HEK293T (cell line): ENCODE measurements around the gene CELSR2.

Source experiments
- CTCF ChIA-PET: fragments of 350-600 bp; formaldehyde crosslinking; extraction: SDS; loops from one replicate; lab custom pipeline; 2021; ENCODE audit warnings: antibody characterized with exemption, inconsistent platforms; lab: Yijun Ruan, JAX
- POLR2A ChIA-PET: fragments of 350-600 bp; formaldehyde crosslinking; extraction: SDS; loops from one replicate; lab custom pipeline; 2020; ENCODE audit warnings: antibody characterized with exemption, inconsistent platforms; lab: Yijun Ruan, JAX
- DNase-seq: peaks from one replicate; pipeline ENCODE4 v3.0.0; 2012; ENCODE audit warnings: mixed read lengths; ENCODE audit errors: extremely low spot score
- ARNT ChIP-seq: fragments of 450-650 bp; IDR thresholded peaks from 2 replicates; pipeline ENCODE4 v1.6.1; 2017; ENCODE audit warnings: mild to moderate bottlenecking
- BHLHE40 ChIP-seq: fragments of 450-650 bp; IDR thresholded peaks from 2 replicates; pipeline ENCODE4 v1.6.1; 2016; ENCODE audit warnings: mild to moderate bottlenecking, moderate library complexity, borderline replicate concordance
- CTBP1 ChIP-seq: fragments of 450-650 bp; IDR thresholded peaks from 2 replicates; pipeline ENCODE4 v1.6.1; 2016; ENCODE audit warnings: borderline replicate concordance
- ELF4 ChIP-seq: fragments of 450-650 bp; IDR thresholded peaks from 2 replicates; pipeline ENCODE4 v1.6.1; 2017; ENCODE audit warnings: antibody characterized with exemption
- FOXA1 ChIP-seq: fragments of 450-650 bp; IDR thresholded peaks from 2 replicates; pipeline ENCODE4 v1.6.1; 2016; ENCODE audit warnings: mild to moderate bottlenecking
- FOXK2 ChIP-seq: fragments of 450-650 bp; IDR thresholded peaks from 2 replicates; pipeline ENCODE4 v1.6.1; 2016; ENCODE audit warnings: mild to moderate bottlenecking
- FOXM1 ChIP-seq: fragments of 450-650 bp; IDR thresholded peaks from 2 replicates; pipeline ENCODE4 v1.6.1; 2017; ENCODE audit warnings: mild to moderate bottlenecking, borderline replicate concordance
- HDGF ChIP-seq: fragments of 450-650 bp; IDR thresholded peaks from 2 replicates; pipeline ENCODE4 v1.6.1; 2017; ENCODE audit warnings: antibody characterized with exemption, borderline replicate concordance
- L3MBTL2 ChIP-seq: fragments of 450-650 bp; conservative IDR thresholded peaks from 2 replicates; pipeline ENCODE4 v1.6.1; 2016; ENCODE audit warnings: mild to moderate bottlenecking
- LEF1 ChIP-seq: fragments of 450-650 bp; IDR thresholded peaks from 2 replicates; pipeline ENCODE4 v1.6.1; 2017; ENCODE audit warnings: mild to moderate bottlenecking, borderline replicate concordance
- NFRKB ChIP-seq: fragments of 450-650 bp; IDR thresholded peaks from 2 replicates; pipeline ENCODE4 v1.6.1; 2016; ENCODE audit warnings: mild to moderate bottlenecking, moderate library complexity
- SP1 ChIP-seq: fragments of 450-650 bp; IDR thresholded peaks from 2 replicates; pipeline ENCODE4 v1.6.1; 2017
- SUZ12 ChIP-seq: fragments of 450-650 bp; IDR thresholded peaks from 2 replicates; pipeline ENCODE4 v1.6.1; 2016; ENCODE audit warnings: mild to moderate bottlenecking
- TARDBP ChIP-seq: fragments of 450-650 bp; IDR thresholded peaks from 2 replicates; pipeline ENCODE4 v1.6.1; 2016
- ZNF384 ChIP-seq: fragments of 450-650 bp; IDR thresholded peaks from 2 replicates; pipeline ENCODE4 v1.6.1; 2016
- TF ChIP-seq, protein P1 (sequence below): fragments of 450-650 bp; IDR thresholded peaks from 2 replicates; pipeline ENCODE4 v1.6.1; 2016

The CELSR2 gene

GRCh38 chr1:109252167-109252892, 3.0 kb downstream of the CELSR2 start:
- DNase-seq = no peak
- TF ChIP-seq SUZ12 (no peak), NFRKB (no peak), ZNF384 (no peak), FOXM1 (no peak), ELF4 (no peak)
- TF ChIP-seq, protein P1, sequence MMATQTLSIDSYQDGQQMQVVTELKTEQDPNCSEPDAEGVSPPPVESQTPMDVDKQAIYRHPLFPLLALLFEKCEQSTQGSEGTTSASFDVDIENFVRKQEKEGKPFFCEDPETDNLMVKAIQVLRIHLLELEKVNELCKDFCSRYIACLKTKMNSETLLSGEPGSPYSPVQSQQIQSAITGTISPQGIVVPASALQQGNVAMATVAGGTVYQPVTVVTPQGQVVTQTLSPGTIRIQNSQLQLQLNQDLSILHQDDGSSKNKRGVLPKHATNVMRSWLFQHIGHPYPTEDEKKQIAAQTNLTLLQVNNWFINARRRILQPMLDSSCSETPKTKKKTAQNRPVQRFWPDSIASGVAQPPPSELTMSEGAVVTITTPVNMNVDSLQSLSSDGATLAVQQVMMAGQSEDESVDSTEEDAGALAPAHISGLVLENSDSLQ = no peak
- ChIA-PET CTCF (no interaction called here), POLR2A (interaction anchor here (1.6 to 3.0 kb wide), 3 partner anchors 31 to 231 kb away, joined by 4 to 13 read pairs (median 4); partner anchors contain the start of genes ATXN7L2 and PSRC1)

DNA sequence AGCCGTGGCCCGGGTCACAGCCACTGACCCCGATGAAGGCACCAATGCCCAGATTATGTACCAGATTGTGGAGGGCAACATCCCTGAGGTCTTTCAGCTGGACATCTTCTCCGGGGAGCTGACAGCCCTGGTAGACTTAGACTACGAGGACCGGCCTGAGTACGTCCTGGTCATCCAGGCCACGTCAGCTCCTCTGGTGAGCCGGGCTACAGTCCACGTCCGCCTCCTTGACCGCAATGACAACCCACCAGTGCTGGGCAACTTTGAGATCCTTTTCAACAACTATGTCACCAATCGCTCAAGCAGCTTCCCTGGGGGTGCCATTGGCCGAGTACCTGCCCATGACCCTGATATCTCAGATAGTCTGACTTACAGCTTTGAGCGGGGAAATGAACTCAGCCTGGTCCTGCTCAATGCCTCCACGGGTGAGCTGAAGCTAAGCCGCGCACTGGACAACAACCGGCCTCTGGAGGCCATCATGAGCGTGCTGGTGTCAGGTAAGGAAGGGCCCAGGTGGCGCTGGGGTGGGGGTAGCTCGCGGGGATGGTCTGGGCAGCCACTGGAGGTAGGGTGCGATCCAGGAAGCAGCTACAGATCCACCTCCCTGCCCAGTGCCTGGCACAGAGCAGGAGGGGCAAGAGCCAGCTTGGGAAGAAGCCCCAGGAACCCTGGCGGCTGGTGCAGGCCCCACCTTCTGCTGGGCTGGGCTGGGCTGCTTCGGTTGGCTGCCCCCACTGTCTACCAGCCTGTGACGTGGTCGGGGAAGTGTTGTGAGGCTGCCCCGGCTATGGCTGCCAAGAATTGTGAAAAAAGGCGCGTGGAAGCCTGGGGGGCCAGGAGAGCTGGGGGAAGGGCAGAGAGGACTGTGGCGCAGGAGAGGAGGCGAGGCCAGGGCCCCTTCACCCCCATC, 3.8 kb downstream of the CELSR2 start:
- no peak for DNase-seq
- POLR2A ChIA-PET = interaction anchor here (0.9 to 3.0 kb wide), 7 partner anchors 12 to 230 kb away, joined by 4 to 13 read pairs (median 5); partner anchors contain the start of genes ATXN7L2, PSRC1 and SORT1
- no peak for TF ChIP-seq BHLHE40
- TF ChIP-seq FOXK2 = no peak
- TF ChIP-seq HDGF = no peak
- TF ChIP-seq SP1 = no peak
- no peak for TF ChIP-seq ARNT
- TF ChIP-seq CTBP1 = no peak
- no peak for TF ChIP-seq NFRKB
- TF ChIP-seq L3MBTL2 = no peak
- TF ChIP-seq SUZ12 = no peak
- TF ChIP-seq LEF1 = no peak
- no peak for TF ChIP-seq FOXA1
- TF ChIP-seq ZNF384 = no peak
- no peak for TF ChIP-seq ELF4
- TF ChIP-seq, protein P1 = no peak
- TF ChIP-seq TARDBP = no peak
- CTCF ChIA-PET = interaction anchor here (1.1 to 2.1 kb wide), 6 partner anchors 11 to 280 kb away, joined by 4 to 10 read pairs (median 6); partner anchors contain the start of genes PSRC1 and SORT1

DNA sequence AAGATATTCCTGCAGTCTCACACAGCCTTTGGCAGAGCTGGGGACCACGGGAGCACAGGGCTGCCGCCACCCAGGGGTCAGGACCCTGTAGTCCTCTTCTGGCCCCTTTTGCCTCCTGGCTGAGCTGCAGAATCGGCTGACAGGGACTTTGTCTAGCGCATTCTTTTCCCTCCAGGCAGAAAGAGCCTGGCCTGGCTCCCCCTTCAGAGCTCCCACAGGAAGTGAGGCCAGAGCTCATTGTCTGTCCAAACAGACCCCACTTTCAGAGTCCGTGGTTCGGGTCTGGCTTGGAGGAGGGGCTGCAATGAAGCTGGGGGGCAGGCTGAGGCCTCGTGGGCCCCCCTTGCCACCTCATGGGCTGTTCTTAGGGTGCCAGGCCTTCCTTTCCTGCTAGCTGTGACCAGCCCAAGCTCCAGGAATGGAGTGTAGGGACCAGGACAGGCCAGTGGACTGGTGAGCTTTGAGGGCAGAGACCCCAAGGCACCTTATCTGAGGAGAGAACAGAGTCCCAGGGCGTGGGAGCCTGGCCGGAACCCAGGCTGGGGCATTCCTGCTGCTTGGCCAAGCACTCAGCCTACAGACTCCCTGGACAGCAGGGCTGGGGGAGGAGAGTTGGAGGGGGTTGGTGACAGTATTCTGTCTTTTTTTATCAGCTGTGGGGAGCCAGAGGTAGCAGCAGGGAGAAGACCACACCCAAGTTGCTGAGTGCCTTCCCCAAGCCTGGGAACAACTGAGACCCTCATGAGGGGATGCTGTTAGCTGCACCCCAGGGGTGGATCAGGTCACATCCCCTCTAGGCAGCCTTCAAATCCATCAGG, 4.7 kb downstream of the CELSR2 start:
- DNase-seq = no peak
- ChIA-PET POLR2A (interaction anchor here (0.8 to 3.0 kb wide), 8 partner anchors 12 to 294 kb away, joined by 3 to 13 read pairs (median 5); partner anchors contain the start of genes ATXN7L2, GNAI3, PSRC1 and SORT1), CTCF (interaction anchor here (1.1 to 2.1 kb wide), 7 partner anchors 10 to 279 kb away, joined by 4 to 10 read pairs (median 6); partner anchors contain the start of genes PSRC1 and SORT1)
- TF ChIP-seq HDGF (no peak), FOXA1 (no peak), BHLHE40 (no peak), LEF1 (no peak), TARDBP (no peak), NFRKB (no peak), FOXK2 (no peak), CTBP1 (no peak), SP1 (no peak), L3MBTL2 (no peak), ZNF384 (no peak), SUZ12 (no peak), ELF4 (no peak), FOXM1 (no peak), ARNT (no peak)
- TF ChIP-seq, protein P1 = no peak

DNA sequence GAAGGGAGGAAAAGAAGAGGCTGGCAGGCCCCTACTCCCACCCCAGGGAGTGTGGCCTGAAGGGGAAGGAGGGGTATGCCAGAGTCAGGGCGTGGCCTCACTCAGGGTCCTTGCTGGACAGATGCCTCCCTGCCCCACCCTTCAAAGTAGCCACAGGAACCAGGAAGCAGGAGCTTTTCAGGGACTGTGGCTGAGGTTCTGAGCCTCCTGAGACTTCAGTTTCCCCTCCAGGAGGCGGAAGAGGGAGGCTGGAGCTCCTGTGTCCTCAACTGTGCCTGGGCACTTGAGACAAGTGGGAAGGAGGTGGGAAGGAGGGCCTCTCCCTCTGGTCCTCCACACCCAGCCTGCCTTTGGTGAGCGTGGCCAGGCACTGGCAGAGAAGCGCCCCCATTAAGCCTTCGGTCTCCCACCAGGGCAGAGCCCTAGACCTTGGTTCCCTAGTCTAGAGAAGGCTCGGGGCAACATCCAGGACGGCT, 5.3 kb downstream of the CELSR2 start:
- CTCF ChIA-PET = interaction anchor here (0.6 to 2.1 kb wide), 7 partner anchors 9 to 278 kb away, joined by 4 to 10 read pairs (median 6); partner anchors contain the start of genes PSRC1 and SORT1
- TF ChIP-seq SP1 (no peak), SUZ12 (no peak), TARDBP (no peak), CTBP1 (no peak), FOXA1 (no peak), ARNT (no peak)
- TF ChIP-seq, protein P1 = no peak
- POLR2A ChIA-PET = interaction anchor here (1.0 to 3.0 kb wide), 4 partner anchors 28 to 144 kb away, joined by 3 to 13 read pairs (median 6); partner anchors contain the start of genes PSRC1 and SORT1
- DNase-seq = no peak
